Iris pigment epithelial cell (primary cell): ENCODE data around the gene AIRE.

ENCODE experiments used
- DNase-seq: peaks from one replicate; pipeline ENCODE4 v3.0.0-alpha.2; 2011; ENCODE audit warnings: low read depth

Gene AIRE

DNA sequence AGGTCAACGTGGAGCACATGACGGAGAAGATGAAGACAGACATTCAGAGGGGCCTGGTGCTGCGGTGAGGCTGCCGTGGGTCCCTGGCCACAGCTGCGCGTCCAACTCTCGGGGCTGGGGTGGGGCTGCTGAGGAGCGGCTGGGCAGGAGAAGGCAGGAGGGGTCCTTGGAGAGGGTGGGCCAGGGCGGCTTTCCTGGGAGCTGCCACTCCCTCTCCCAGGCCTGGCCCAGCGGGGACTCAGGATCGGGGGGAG is 39.1 kb downstream of the AIRE start:
- no peak for DNase-seq

DNA sequence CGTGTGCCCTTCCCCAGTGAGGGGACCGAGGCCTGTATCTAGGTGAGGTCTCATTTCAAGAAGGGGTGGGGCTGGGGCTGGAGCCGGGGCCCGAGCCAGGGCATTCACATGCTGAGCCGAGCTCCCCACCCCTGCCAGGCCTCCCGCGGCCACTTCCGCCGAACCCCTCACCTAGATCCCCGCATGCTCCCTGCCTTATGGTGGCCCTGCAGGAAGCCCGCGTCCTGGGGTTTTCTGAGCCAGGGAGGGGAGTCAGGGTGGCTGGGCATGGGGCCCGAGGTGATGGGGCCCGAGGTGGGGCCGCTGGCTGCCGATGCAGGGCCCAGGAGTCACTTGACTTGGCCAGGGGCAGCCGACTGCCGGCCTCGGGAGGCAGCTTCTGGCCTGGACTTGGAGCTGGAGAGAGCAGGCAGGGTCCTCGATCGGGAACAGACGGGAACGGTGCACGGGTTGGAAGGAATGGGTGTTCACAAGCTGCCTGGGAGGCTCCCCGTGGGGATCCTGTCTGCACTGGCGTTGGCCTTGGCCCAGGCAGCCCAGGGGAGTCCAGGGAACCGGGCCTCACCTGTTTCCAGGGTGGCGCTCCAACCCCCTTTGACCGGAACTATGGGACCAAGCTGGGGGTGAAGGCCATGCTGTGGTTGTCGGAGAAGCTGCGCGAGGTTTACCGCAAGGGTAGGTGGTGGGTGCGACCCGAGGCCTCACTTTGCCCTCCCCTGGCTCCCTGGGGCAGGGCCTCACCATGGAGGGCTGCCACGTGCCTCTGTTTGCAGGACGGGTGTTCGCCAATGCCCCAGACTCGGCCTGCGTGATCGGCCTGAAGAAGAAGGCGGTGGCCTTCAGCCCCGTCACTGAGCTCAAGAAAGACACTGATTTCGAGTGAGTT is 40.0 kb downstream of the AIRE start:
- no peak for DNase-seq

DNA sequence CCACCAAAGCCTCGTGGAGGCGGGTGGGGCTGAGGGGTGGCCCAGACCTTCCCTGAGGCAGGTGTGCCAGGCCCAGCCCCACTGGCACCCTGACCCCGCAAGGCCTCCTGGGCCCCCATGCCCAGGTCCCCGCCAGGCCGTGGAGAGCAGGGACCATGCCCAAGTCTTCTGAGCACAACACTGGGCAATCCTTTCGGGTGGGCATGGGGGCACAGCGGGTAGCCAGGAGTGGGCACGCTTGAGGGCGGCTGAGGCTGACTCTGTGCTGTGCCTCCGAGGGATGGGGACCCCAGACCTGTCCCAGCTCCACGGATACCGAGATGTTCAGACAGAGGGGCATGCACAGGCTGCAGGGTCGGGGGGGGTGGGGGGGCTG is 40.6 kb downstream of the AIRE start:
- no peak for DNase-seq

GRCh38 chr21:44326716-44327602 is 41.3 kb downstream of the AIRE start:
- DNase-seq, result no peak

DNA sequence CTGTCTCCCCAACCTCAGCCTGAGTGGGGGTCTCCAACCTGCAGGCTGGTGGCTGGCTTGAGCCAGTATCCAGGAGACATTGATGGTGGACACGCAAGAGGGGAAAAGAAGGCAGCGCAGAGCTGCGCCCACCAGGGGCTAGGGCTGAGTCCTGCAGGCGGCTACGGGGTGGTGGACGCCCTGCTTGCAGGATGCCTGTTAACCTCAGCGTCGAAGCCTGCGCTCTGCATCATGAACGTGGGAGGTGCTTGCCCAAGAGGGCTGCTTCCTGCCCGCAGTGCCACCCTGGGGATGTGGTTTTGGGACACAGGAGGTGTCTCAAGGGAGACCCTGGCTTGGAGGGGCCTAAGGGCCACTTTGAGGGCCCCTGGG is 41.9 kb downstream of the AIRE start:
- no peak for DNase-seq

DNA sequence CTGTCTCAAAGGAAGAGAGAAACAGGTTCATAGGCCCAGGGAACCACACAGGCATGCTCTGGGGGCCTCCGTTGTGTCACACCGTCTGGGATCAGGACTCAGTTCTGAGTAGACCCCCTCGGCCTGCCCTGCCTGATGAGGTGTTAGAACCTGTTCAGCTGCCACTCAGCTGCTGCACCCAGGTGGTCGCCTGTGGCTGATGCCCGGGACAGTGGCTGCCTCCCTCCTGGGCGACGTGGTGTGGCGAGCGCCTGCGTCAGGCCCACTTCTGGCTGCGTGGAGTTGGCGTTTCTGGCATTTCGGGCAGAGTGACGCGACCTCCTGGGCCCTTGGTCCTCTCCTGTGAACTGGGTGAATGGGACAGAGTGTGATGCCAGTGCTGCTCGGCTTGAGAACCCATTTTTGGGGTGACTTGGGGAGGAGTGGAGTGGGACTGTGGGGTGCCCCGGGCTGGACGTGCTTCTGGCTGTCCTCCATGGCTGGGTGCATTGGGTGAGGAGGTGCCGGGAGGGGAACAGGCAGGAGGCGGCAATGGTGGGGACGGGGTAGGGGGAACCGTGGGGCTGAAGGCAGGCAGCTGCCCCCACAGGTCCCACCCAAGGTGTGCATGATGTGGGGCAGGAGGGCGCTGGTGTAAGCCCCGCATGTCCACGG is 42.7 kb downstream of the AIRE start:
- no peak for DNase-seq

GRCh38 chr21:44329086-44329889 is 43.6 kb downstream of the AIRE start:
- no peak for DNase-seq

DNA sequence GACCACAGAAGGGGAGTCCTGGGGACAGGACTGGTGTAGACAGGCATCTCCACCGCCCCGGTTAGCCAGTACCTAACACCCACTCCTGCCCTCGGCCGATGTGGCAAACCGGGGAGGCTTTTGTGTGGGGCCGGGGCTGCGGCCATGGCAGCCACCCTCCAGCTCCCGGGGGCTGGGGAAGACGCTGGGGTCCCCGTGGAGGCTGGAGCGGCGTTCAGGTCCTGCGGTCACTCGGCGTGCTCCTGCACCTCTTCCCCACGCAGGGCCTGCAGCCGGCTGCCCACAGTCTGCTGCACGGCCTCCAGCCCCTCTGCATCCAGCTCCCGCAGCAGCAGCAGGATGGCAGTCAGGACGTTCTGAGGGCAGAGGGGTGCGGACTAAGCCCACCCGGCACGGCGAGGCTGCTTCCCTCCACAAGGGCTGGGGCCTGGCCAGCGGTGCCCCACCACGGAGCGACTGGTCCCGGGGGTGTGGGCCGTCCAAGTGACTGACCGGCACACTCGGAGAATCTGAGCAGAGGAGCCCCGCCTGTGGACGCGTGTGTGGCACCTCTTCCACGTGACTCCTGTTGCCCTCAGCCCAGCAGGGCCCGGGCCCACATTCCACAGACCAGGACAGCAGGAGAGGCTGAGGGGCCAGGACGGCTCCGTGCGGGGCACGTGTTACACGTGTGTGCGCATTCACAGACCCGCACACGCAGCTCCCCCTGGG is 44.5 kb downstream of the AIRE start:
- DNase-seq, result no peak

GRCh38 chr21:44330698-44331097 is 45.0 kb downstream of the AIRE start:
- DNase-seq, result no peak

DNA sequence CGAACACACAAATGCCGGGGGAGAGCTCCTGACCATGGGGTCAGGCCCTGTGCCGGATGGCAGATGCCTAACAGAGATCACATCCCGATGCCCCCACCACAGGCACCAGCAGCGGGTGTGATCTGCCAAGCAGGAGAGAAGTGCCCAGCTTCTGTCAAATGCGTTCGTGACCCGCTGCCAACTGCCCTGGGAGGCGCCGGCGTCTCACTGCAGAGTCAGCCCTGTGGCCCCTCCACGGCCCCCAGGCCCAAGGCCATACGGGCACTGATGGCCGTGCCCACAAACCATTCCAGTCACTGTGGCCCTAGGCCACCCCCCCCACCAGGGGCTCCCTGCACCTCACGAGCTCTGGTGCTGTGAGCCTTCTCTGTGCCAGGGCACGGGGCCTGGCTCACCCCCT is 45.5 kb downstream of the AIRE start:
- no peak for DNase-seq

- DNase-seq, result peak; percentile 12
Observed at GRCh38 chr21:44331650-44332307, 46.1 kb downstream of the AIRE start.

DNA sequence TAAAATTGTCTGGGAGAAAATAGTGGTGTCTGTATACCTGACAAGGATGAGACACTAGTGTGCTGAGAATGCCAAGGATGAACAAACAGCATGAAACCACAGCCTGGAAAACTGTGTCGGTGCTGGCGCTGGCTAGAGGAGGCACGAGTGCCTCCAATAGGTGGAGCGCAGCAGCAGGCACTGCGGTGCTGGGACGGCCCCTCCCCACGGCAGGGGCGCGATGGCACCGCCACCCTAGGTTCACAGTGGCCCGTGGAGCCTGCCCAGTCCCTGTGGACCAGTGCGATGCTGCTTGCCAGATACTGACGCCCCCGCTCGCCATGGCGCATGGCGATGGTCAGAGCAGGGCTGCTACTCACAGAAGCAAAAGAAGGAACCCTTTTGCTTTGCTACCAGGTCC is 46.7 kb downstream of the AIRE start:
- DNase-seq, result no peak

DNA sequence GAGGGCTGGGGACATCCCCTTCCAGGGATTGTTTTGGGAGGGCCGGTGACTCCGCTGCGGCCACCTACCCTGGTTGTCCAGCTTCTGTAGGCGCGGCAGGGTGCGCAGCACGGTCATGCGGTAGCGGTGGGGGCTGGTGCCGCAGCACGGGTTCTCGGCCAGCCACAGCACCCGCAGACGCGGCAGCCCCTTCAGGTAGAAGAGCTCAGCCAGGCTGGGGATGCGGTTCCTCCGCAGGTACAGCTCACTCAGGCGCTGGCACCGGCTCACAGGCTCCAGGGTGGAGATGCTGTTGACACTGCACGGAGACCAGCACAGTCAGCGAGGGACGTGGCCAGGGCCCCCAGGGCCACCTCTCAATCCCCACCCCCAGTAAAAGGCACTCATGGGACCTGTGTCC is 47.3 kb downstream of the AIRE start:
- no peak for DNase-seq

GRCh38 chr21:44333509-44334328 is 48.0 kb downstream of the AIRE start:
- DNase-seq, result no peak

DNA sequence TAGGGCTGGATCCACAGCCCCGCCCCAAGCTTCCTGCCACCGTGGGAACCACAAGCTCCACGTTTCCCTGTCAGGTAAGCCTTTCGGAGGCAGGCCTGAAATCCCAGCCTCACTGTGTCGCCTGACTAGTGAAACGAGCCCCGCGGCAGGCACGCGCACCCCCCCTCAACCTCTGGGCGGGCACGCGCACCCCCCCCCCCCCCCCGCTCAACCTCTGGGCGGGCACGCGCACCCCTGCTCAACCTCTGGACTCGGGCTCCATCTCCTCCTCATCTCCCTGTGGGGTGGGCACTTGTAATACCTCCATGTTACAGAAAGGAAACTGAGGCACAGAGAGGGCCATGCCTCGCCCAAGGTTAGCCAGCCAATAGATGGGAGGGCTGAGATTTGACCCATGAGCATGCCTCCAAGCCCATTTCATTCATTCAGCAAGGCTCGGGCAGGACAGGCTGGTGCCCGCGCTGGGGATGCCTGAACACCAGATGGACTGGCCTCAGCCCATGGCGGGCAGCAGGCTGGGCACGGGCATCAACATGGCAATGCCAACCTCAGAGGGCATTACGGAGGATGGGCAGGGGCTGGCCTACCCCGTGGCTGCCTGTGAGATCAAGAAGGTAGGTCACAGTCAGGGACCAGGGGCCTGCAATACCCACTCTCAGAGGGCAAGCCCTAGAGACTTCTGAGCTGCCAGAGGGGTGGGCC is 48.8 kb downstream of the AIRE start:
- DNase-seq, result no peak

DNA sequence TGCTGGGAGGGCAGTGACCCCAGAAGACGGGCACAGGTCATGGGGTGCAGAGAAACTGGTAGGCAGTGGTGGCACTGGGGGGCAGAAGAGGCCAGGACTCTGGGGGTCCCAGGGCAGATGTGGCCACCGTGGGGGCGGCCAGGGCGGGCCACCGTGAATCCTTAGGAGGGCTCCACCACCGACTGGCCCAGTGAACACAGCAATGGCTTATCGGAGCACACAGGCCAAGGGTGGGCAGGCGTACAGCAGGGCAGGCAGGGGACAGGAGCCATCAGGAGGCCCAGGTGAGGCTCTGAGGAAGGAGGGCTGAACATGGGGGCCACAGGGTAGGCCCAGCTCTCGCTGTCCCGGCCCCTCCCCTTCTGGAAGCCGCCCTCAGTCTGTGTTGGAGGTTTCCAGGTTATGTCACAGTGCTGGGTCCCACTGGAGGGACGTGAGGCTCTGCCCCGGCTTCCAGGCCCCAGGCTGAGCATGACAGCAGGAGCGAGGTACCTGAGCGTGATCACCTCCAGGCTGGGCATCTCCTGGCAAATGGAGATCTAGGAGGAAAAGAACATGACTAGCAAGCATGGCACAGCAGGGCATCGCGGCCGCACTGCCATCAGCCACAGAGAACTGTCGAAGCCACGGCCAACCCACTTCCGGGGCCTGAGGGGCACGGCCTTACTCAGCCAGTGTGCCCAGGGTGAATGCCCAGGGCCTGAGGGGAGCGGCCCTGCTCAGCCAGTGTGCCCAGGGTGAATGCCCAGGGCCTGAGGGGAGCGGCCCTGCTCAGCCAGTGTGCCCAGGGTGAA is 49.8 kb downstream of the AIRE start:
- DNase-seq, result no peak

GRCh38 chr21:44337449-44337848 is 51.8 kb downstream of the AIRE start:
- DNase-seq, result no peak
